PC-9 (cell line): ENCODE data around the gene GPR37L1.

Experiments used
- EZH2 ChIP-seq: fragments of 200-600 bp; sonication (generic); IDR thresholded peaks from 2 replicates; pipeline ENCODE4 v1.8.0; 2017; ENCODE audit warnings: antibody characterized with exemption, low read depth
- TF ChIP-seq, protein P1 (sequence below): fragments of 200-600 bp; sonication (generic); conservative IDR thresholded peaks from 2 replicates; pipeline ENCODE4 v1.6.1; 2017; ENCODE audit warnings: mixed run types, antibody characterized with exemption, mild to moderate bottlenecking, moderate library complexity

DNA sequence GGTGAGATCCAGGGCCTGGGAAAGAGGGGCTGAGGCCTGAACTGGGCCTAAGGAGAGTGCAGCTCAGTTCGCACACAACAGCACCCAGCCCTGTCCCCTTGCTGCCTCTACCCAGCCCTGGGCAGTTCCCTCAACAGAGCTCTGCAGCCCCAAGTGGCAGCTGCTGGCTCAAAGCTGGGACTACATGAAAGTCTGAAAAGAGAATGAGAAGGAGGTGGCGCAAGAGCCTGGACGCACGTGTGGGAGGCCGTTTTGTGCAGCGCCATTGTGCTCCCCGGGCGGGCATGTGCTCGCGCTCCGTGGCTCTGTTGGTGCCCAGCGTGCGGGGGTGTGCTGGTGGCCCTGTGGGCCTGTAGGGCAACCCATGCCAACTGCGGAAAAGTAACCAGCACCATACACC lies 10.3 kb downstream of the GPR37L1 start:
- TF ChIP-seq, protein P1, sequence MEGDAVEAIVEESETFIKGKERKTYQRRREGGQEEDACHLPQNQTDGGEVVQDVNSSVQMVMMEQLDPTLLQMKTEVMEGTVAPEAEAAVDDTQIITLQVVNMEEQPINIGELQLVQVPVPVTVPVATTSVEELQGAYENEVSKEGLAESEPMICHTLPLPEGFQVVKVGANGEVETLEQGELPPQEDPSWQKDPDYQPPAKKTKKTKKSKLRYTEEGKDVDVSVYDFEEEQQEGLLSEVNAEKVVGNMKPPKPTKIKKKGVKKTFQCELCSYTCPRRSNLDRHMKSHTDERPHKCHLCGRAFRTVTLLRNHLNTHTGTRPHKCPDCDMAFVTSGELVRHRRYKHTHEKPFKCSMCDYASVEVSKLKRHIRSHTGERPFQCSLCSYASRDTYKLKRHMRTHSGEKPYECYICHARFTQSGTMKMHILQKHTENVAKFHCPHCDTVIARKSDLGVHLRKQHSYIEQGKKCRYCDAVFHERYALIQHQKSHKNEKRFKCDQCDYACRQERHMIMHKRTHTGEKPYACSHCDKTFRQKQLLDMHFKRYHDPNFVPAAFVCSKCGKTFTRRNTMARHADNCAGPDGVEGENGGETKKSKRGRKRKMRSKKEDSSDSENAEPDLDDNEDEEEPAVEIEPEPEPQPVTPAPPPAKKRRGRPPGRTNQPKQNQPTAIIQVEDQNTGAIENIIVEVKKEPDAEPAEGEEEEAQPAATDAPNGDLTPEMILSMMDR = no peak
- TF ChIP-seq EZH2 = no peak
